Right lung (tissue), 5 donors: ENCODE data around the gene ANP32D. TPM values are rescaled to one million over a fixed set of nuclear protein-coding genes. Genes with fewer than 3 reads are reported as not detected.
"Not testable (repeated sequence)": the region's sequence is repeated elsewhere in the genome, so short reads cannot be mapped to it uniquely, and the experiment has no call there.

ENCODE experiments used
- DNase-seq, 2 donors: peaks; one replicate each; pipeline ENCODE4 v3.0.0-alpha.2; 2013
- polyA plus RNA-seq, 5 donors: library from polyadenylated mRNA; unstranded; fragments of 120-200 nt; gene quantifications; one replicate each; pipeline versions ENCODE4 v1.2.1 to v1.2.3, GENCODE V29; 2013; ENCODE audit warnings: inconsistent platforms in 1 of 5, low replicate concordance in 1 of 5; ENCODE audit not compliant: insufficient read length in 5 of 5, insufficient read depth in 1 of 5

ANP32D gene
- polyA plus RNA-seq, 5 donors: 0.13 to 0.54 (median 0.21) TPM; not detected in 1

DNA sequence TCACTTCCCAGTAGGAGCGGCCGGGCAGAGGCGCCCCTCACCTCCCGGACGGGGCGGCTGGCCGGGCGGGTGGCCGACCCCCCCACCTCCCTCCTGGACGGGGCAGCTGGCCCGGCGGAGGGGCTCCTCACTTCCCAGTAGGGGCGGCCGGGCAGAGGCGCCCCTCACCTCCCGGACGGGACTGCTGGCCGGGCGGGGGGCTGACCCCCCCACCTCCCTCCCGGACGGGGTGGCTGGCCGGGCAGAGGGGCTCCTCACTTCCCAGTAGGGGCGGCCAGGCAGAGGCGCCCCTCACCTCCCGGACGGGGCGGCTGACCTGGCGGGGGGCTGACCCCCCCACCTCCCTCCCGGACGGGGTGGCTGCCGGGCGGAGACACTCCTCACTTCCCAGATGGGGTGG, 27.9 kb downstream of the ANP32D start:
- not testable (repeated sequence) for DNase-seq

DNA sequence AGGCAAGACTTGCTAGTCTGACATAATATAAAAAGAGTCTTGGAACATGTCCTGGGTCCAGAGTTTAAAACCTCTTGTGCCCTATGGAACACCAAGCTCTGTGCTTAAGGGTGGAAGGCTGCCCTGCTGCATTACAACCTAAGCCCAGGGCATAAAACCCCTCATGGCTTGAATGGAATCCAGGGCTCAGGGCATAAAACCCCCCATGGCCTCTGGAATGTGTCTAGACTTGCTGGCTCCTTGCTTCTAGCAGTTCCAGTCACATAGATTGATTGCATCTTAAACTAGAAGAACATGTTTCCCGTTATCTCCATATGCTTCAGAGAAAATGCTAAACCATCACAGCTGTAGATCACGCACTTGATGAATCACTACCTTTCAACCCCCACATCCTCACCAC, 34.5 kb downstream of the ANP32D start:
- not testable (repeated sequence) for DNase-seq

DNA sequence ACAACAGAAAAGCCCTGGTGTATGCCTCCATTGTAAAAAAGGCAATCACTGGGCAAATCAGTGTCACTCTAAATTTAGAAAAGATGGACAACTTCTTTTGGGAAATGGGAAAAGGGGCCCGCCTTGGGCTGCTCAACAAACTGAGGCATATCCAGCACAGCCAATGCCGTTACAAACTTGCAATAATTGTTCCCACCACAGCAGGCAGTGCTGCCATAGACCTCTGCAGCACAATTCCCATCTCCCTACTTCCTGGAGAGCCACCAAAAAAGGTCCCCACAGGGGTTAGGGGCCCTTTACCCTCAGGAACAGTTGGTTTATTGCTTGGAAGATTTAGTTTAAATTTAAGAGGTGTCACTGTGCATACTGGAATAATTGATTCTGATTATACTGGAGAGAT, 36.6 kb downstream of the ANP32D start:
- no peak for DNase-seq

DNA sequence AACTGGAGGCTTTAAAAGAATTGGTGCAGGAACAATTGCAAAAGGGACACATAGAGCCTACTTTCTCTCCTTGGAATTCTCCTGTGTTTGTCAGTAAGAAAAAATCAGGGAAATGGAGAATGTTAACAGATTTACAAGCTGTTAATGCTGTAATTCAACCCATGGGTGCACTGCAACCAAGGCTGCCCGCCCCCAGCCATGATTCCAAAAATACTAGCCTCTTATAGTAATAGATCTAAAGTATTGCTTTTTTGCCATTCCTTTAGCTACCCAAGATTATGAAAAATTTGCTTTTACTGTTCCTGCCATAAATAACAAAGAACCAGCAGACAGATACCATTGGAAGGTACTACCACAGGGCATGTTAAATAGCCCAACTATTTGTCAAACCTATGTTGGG, 37.8 kb downstream of the ANP32D start:
- DNase-seq: no peak

DNA sequence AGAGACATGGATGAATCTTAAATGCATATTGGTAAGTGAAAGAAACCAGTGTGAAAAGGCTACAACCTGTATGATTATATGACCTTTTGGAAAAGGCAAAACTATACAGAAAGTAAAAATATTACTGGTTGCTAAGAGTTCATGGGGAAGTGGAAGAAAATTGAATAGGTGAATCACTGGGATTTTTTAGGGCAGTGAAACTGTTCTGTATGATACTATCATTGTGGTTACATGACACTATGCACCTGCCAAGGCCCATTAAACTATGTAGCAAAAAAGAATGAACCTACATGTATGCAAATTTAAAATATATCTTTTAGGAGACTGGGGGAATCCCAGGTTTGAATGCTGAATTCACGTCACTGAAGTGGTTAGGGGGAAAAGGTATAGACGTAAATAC, 40.5 kb downstream of the ANP32D start:
- DNase-seq: no peak

DNA sequence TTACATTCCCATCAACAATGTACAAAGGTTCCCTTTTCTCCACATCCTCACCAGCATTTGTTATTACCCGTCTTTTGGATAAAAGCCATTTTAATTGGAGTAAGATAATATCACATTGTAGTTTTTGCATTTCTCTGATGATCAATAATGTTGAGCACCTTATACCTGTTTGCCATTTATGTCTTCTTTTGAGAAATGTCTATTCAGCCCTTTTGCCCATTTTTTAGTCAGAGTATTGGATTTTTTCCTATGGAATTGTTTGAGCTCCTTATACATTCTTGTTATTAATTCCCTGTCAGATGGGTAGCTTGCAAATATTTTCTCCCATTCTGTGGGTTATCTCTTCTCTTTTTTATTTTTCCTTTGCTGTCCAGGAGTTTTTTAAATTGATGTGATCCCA, 42.4 kb downstream of the ANP32D start:
- no peak for DNase-seq

DNA sequence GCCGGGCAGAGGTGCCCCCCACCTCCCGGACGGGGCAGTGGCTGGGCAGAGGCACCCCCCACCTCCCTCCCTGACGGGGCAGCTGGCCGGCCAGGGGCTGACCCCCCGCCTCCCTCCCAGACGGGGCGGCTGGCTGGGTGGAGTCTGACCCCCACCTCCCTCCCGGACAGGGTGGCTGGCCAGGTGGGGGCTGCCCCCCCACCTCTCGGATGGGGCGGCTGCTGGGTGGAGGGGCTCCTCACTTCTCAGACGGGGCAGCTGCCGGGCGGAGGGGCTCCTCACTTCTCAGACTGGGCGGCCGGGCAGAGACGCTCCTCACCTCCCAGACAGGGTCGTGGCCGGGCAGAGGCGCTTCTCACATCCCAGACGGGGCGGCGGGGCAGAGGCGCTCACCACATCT, 48.0 kb downstream of the ANP32D start:
- DNase-seq: not testable (repeated sequence)

Other genes with a start within 250 kb of the ANP32D start
- 10 to 100 TPM; 26.4 to 29.8 (median 26.8) TPM for gene ZNF641, start 121.6 kb upstream of the ANP32D start, polyA plus RNA-seq
- 1 to 10 TPM in 1 of 5 donors, under 1 TPM in 4; 0.39 to 1.3 (median 0.73) TPM for gene C12orf54, start 9.9 kb downstream of the ANP32D start, polyA plus RNA-seq
- not detected for gene OR8S1, start 53.1 kb downstream of the ANP32D start, polyA plus RNA-seq
- gene LALBA, start 97.5 kb downstream of the ANP32D start, polyA plus RNA-seq: not detected
- 10 to 100 TPM; 49.4 to 63.3 (median 55.1) TPM for gene KANSL2, start 209.7 kb downstream of the ANP32D start, polyA plus RNA-seq
- gene CCNT1, start 244.1 kb downstream of the ANP32D start, polyA plus RNA-seq: 10 to 100 TPM; 24.0 to 35.7 (median 30.6) TPM